ENCODE measurements around the gene CD80.
"Not testable (repeated sequence)": the region's sequence is repeated elsewhere in the genome, so short reads cannot be mapped to it uniquely, and the experiment has no call there.

Gene CD80

GRCh38 chr3:119559441-119559963, at the start of gene CD80:
TSS of gene CD80 (minus strand) at chr3:119559614. CDS start at chr3:119557728, 1,886 bp downstream.
- peak; percentile 2 to 22 for DNase-seq

- DNase-seq, result no peak
Observed at GRCh38 chr3:119608405-119609000, 49.1 kb upstream of the CD80 start.

GRCh38 chr3:119604878-119605277, 45.5 kb upstream of the CD80 start:
- no peak for DNase-seq

- no peak for DNase-seq
Observed at GRCh38 chr3:119602676-119603075, 43.3 kb upstream of the CD80 start.

GRCh38 chr3:119601154-119601553, 41.7 kb upstream of the CD80 start:
- no peak for DNase-seq

- no peak for DNase-seq
Observed at GRCh38 chr3:119600732-119601131, 41.3 kb upstream of the CD80 start.

- DNase-seq, result no peak
Observed at GRCh38 chr3:119599558-119600174, 40.3 kb upstream of the CD80 start.

GRCh38 chr3:119598410-119599098, 39.1 kb upstream of the CD80 start:
- no peak for DNase-seq

GRCh38 chr3:119597548-119598288, 38.3 kb upstream of the CD80 start, which contains the start of gene PLA1A:
TSS of gene PLA1A (plus strand) at chr3:119597885. CDS start at chr3:119597914, 29 bp downstream.
- no peak for DNase-seq

- no peak for DNase-seq
Observed at GRCh38 chr3:119596398-119596797, 37.0 kb upstream of the CD80 start.

- DNase-seq, result no peak
Observed at GRCh38 chr3:119595639-119596334, 36.4 kb upstream of the CD80 start.

- not testable (repeated sequence) for DNase-seq
Observed at GRCh38 chr3:119594929-119595328, 35.5 kb upstream of the CD80 start.

GRCh38 chr3:119594066-119594465, 34.7 kb upstream of the CD80 start:
- DNase-seq, result no peak

GRCh38 chr3:119592861-119593260, 33.4 kb upstream of the CD80 start:
- DNase-seq, result no peak

- DNase-seq, result no peak
Observed at GRCh38 chr3:119590706-119591105, 31.3 kb upstream of the CD80 start.

- no peak for DNase-seq
Observed at GRCh38 chr3:119589102-119589773, 29.8 kb upstream of the CD80 start.

- no peak for DNase-seq
Observed at GRCh38 chr3:119588112-119588511, 28.7 kb upstream of the CD80 start.

GRCh38 chr3:119586733-119587172, 27.3 kb upstream of the CD80 start:
- DNase-seq, result no peak

- DNase-seq, result no peak
Observed at GRCh38 chr3:119585856-119586570, 26.6 kb upstream of the CD80 start.

GRCh38 chr3:119585208-119585607, 25.8 kb upstream of the CD80 start:
- no peak for DNase-seq

GRCh38 chr3:119582178-119582577, 22.8 kb upstream of the CD80 start:
- no peak for DNase-seq
